HepG2 (cell line): ENCODE results near the gene TMEM198. TPM values are rescaled to one million over a fixed set of nuclear protein-coding genes. Genes with fewer than 3 reads are reported as not detected.

Experiments used
- AHR ChIP-seq: IDR thresholded peaks from 2 replicates; pipeline ENCODE4 v1.6.1; 2018; ENCODE audit warnings: missing genetic modification reagents, missing compliant biosample characterization
- ATF7 ChIP-seq, 2 experiments: fragments of 450-650 bp in 1 of 2; sonication (generic) in 1 of 2; formaldehyde crosslinking in 1 of 2; IDR thresholded peaks; 2 replicates each; pipeline versions ENCODE4 v1.4.0 to v1.6.1; 2016 to 2020; ENCODE audit warnings: antibody characterized with exemption in 1 of 2, mild to moderate bottlenecking in 1 of 2, missing genetic modification reagents in 1 of 2
- NCOA2 ChIP-seq: sonication (generic); formaldehyde crosslinking; IDR thresholded peaks from 2 replicates; pipeline ENCODE4 v1.8.0; 2022; ENCODE audit warnings: inconsistent platforms
- TBX3 ChIP-seq: fragments of 450-650 bp; IDR thresholded peaks from 2 replicates; pipeline ENCODE4 v1.6.1; 2017; ENCODE audit warnings: antibody characterized with exemption, mild to moderate bottlenecking, inconsistent platforms, borderline replicate concordance
- polyA plus RNA-seq, 8 experiments: library from polyadenylated mRNA; depleted of rRNA in 3 of 8; stranded (reverse) in 7 of 8; unstranded in 1 of 8; fragments of >200 nt; fragmentation: Illumina TruSeq in 4 of 8; extraction: Trizol in 4 of 8; gene quantifications; 2 replicates each; pipeline versions ENCODE4 v1.2.1 to v1.2.3, GENCODE V29; 2011 to 2016; ENCODE audit warnings: low read depth in 4 of 8, missing spikeins in 1 of 8, mixed read lengths in 1 of 8; ENCODE audit not compliant: insufficient read depth in 1 of 8
- total RNA-seq, 5 experiments: library from RNA; depleted of rRNA; stranded (reverse); fragments of >200 nt; fragmentation: Illumina TruSeq; extraction: Trizol; gene quantifications; 2 replicates each; pipeline ENCODE4 v1.2.3, GENCODE V29; 2016; ENCODE audit warnings: low read depth in 1 of 5
- TF ChIP-seq, protein P1 (sequence below), 2 experiments: sonication (generic) in 1 of 2; formaldehyde crosslinking in 1 of 2; IDR thresholded peaks; 2 replicates each; pipeline versions ENCODE4 v1.5.1 to v1.6.1; 2011 to 2020; ENCODE audit warnings: borderline replicate concordance in 1 of 2, low read depth in 1 of 2, low read length in 1 of 2, mild to moderate bottlenecking in 1 of 2, missing genetic modification reagents in 1 of 2, moderate library complexity in 1 of 2
- TF ChIP-seq, protein P2 (sequence below): sonication (generic); formaldehyde crosslinking; IDR thresholded peaks from 2 replicates; pipeline ENCODE4 v1.4.0; 2020; ENCODE audit warnings: missing genetic modification reagents
- TF ChIP-seq, protein P3 (sequence below): IDR thresholded peaks from 2 replicates; pipeline ENCODE4 v1.6.1; 2012; ENCODE audit warnings: inconsistent platforms
- TF ChIP-seq, protein P4 (sequence below): IDR thresholded peaks from 2 replicates; pipeline ENCODE4 v1.4.0; 2020; ENCODE audit warnings: mild to moderate bottlenecking, missing genetic modification reagents
- TF ChIP-seq, protein P5 (sequence below): sonication (generic); formaldehyde crosslinking; IDR thresholded peaks from 2 replicates; pipeline ENCODE4 v1.5.1; 2020; ENCODE audit warnings: mild to moderate bottlenecking, missing genetic modification reagents, moderate library complexity
- TF ChIP-seq, protein P6 (sequence below): sonication (generic); formaldehyde crosslinking; IDR thresholded peaks from 2 replicates; pipeline ENCODE4 v1.5.1; 2020; ENCODE audit warnings: missing genetic modification reagents, mild to moderate bottlenecking, borderline replicate concordance

TMEM198 gene
- total and polyA plus RNA-seq, 2 of the 13 experiments (the other 11 are each of a cell fraction or from before 2014, with no cell fraction given) = 17.3 to 23.5 TPM

DNA sequence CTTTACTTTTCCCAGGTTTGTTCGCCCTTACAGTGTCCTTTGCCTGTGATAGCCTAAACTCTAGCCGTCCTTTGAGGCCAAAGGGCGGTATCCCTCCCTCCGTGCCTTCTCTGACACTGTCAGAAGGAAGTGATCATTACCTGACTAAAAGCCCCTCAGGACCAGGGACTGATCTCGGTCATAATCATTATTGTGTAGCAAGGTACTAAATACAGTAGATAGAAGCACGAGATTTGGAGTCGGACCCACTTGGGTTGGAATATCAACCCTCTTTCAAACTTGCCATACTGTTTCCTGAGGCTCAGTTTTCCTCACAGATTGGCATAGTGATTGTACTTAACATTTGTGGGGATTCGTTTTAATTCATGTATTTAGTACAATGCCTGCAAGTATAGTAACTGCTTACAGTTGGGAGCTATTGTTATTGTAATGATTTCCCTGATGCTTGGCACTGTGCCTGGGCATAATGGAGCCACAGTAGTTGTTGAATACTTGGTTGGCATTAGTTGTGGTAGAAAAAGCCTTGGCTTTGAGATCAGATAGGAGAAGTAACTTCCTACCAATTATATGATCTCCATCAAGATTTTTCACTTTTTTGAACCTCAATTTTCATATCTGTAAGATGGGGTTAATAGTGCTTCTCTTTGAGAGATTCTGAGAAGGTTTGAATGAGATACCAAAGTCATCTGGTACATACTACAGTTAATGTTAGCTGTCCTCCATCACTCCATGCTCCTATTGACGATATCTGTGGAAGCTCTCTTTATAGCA, 54.7 kb downstream of the TMEM198 start (continued):
- TF ChIP-seq, protein P1, sequence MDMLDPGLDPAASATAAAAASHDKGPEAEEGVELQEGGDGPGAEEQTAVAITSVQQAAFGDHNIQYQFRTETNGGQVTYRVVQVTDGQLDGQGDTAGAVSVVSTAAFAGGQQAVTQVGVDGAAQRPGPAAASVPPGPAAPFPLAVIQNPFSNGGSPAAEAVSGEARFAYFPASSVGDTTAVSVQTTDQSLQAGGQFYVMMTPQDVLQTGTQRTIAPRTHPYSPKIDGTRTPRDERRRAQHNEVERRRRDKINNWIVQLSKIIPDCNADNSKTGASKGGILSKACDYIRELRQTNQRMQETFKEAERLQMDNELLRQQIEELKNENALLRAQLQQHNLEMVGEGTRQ (IDR thresholded peaks at IDR 0.05; ENCODE audit: low read depth, low read length) = no peak
- TF ChIP-seq, protein P1 (CRISPR knock-in tag; IDR thresholded peaks at IDR 0.05; ENCODE audit: borderline replicate concordance) = no peak
- TF ChIP-seq, protein P2, sequence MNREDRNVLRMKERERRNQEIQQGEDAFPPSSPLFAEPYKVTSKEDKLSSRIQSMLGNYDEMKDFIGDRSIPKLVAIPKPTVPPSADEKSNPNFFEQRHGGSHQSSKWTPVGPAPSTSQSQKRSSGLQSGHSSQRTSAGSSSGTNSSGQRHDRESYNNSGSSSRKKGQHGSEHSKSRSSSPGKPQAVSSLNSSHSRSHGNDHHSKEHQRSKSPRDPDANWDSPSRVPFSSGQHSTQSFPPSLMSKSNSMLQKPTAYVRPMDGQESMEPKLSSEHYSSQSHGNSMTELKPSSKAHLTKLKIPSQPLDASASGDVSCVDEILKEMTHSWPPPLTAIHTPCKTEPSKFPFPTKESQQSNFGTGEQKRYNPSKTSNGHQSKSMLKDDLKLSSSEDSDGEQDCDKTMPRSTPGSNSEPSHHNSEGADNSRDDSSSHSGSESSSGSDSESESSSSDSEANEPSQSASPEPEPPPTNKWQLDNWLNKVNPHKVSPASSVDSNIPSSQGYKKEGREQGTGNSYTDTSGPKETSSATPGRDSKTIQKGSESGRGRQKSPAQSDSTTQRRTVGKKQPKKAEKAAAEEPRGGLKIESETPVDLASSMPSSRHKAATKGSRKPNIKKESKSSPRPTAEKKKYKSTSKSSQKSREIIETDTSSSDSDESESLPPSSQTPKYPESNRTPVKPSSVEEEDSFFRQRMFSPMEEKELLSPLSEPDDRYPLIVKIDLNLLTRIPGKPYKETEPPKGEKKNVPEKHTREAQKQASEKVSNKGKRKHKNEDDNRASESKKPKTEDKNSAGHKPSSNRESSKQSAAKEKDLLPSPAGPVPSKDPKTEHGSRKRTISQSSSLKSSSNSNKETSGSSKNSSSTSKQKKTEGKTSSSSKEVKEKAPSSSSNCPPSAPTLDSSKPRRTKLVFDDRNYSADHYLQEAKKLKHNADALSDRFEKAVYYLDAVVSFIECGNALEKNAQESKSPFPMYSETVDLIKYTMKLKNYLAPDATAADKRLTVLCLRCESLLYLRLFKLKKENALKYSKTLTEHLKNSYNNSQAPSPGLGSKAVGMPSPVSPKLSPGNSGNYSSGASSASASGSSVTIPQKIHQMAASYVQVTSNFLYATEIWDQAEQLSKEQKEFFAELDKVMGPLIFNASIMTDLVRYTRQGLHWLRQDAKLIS (CRISPR knock-in tag) = no peak
- TF ChIP-seq, protein P3, sequence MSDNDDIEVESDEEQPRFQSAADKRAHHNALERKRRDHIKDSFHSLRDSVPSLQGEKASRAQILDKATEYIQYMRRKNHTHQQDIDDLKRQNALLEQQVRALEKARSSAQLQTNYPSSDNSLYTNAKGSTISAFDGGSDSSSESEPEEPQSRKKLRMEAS = no peak
- no peak for TF ChIP-seq AHR (CRISPR knock-in tag)
- TF ChIP-seq, protein P4, sequence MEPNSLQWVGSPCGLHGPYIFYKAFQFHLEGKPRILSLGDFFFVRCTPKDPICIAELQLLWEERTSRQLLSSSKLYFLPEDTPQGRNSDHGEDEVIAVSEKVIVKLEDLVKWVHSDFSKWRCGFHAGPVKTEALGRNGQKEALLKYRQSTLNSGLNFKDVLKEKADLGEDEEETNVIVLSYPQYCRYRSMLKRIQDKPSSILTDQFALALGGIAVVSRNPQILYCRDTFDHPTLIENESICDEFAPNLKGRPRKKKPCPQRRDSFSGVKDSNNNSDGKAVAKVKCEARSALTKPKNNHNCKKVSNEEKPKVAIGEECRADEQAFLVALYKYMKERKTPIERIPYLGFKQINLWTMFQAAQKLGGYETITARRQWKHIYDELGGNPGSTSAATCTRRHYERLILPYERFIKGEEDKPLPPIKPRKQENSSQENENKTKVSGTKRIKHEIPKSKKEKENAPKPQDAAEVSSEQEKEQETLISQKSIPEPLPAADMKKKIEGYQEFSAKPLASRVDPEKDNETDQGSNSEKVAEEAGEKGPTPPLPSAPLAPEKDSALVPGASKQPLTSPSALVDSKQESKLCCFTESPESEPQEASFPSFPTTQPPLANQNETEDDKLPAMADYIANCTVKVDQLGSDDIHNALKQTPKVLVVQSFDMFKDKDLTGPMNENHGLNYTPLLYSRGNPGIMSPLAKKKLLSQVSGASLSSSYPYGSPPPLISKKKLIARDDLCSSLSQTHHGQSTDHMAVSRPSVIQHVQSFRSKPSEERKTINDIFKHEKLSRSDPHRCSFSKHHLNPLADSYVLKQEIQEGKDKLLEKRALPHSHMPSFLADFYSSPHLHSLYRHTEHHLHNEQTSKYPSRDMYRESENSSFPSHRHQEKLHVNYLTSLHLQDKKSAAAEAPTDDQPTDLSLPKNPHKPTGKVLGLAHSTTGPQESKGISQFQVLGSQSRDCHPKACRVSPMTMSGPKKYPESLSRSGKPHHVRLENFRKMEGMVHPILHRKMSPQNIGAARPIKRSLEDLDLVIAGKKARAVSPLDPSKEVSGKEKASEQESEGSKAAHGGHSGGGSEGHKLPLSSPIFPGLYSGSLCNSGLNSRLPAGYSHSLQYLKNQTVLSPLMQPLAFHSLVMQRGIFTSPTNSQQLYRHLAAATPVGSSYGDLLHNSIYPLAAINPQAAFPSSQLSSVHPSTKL (CRISPR knock-in tag) = no peak
- TF ChIP-seq NCOA2 (CRISPR knock-in tag) = no peak
- TF ChIP-seq TBX3 = no peak
- no peak for TF ChIP-seq ATF7 (IDR thresholded peaks at IDR 0.05)
- no peak for TF ChIP-seq ATF7 (CRISPR knock-in tag; IDR thresholded peaks at IDR 0.05)
- TF ChIP-seq, protein P5, sequence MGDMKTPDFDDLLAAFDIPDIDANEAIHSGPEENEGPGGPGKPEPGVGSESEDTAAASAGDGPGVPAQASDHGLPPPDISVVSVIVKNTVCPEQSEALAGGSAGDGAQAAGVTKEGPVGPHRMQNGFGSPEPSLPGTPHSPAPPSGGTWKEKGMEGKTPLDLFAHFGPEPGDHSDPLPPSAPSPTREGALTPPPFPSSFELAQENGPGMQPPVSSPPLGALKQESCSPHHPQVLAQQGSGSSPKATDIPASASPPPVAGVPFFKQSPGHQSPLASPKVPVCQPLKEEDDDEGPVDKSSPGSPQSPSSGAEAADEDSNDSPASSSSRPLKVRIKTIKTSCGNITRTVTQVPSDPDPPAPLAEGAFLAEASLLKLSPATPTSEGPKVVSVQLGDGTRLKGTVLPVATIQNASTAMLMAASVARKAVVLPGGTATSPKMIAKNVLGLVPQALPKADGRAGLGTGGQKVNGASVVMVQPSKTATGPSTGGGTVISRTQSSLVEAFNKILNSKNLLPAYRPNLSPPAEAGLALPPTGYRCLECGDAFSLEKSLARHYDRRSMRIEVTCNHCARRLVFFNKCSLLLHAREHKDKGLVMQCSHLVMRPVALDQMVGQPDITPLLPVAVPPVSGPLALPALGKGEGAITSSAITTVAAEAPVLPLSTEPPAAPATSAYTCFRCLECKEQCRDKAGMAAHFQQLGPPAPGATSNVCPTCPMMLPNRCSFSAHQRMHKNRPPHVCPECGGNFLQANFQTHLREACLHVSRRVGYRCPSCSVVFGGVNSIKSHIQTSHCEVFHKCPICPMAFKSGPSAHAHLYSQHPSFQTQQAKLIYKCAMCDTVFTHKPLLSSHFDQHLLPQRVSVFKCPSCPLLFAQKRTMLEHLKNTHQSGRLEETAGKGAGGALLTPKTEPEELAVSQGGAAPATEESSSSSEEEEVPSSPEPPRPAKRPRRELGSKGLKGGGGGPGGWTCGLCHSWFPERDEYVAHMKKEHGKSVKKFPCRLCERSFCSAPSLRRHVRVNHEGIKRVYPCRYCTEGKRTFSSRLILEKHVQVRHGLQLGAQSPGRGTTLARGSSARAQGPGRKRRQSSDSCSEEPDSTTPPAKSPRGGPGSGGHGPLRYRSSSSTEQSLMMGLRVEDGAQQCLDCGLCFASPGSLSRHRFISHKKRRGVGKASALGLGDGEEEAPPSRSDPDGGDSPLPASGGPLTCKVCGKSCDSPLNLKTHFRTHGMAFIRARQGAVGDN (CRISPR knock-in tag) = no peak
- TF ChIP-seq, protein P6, sequence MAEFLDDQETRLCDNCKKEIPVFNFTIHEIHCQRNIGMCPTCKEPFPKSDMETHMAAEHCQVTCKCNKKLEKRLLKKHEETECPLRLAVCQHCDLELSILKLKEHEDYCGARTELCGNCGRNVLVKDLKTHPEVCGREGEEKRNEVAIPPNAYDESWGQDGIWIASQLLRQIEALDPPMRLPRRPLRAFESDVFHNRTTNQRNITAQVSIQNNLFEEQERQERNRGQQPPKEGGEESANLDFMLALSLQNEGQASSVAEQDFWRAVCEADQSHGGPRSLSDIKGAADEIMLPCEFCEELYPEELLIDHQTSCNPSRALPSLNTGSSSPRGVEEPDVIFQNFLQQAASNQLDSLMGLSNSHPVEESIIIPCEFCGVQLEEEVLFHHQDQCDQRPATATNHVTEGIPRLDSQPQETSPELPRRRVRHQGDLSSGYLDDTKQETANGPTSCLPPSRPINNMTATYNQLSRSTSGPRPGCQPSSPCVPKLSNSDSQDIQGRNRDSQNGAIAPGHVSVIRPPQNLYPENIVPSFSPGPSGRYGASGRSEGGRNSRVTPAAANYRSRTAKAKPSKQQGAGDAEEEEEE (CRISPR knock-in tag) = 0 out of 2 replicates have a peak, but pooled peaks have one; percentile 74
